GM12865 (cell line): ENCODE results near the gene POLR3GL.
"Not testable (repeated sequence)": the region's sequence is repeated elsewhere in the genome, so short reads cannot be mapped to it uniquely, and the experiment has no call there.

Experiments
- DNase-seq: peaks from one replicate; pipeline ENCODE4 v3.0.0; 2010; ENCODE audit warnings: low read depth
- H3K4me3 ChIP-seq: 2 replicates; pipeline ENCODE4 v1.5.1; 2011; ENCODE audit warnings: mild to moderate bottlenecking, low read depth, low read length, control low read depth
- TF ChIP-seq, protein P1 (sequence below): IDR thresholded peaks from 2 replicates; pipeline ENCODE4 v1.5.1; 2011; ENCODE audit warnings: low read length, control low read depth, low read depth, inconsistent platforms; ENCODE audit not compliant: insufficient read depth; ENCODE audit errors: missing control alignments

The POLR3GL gene

GRCh38 chr1:146020058-146021049 lies 55.9 kb downstream of the POLR3GL start:
- TF ChIP-seq, protein P1, sequence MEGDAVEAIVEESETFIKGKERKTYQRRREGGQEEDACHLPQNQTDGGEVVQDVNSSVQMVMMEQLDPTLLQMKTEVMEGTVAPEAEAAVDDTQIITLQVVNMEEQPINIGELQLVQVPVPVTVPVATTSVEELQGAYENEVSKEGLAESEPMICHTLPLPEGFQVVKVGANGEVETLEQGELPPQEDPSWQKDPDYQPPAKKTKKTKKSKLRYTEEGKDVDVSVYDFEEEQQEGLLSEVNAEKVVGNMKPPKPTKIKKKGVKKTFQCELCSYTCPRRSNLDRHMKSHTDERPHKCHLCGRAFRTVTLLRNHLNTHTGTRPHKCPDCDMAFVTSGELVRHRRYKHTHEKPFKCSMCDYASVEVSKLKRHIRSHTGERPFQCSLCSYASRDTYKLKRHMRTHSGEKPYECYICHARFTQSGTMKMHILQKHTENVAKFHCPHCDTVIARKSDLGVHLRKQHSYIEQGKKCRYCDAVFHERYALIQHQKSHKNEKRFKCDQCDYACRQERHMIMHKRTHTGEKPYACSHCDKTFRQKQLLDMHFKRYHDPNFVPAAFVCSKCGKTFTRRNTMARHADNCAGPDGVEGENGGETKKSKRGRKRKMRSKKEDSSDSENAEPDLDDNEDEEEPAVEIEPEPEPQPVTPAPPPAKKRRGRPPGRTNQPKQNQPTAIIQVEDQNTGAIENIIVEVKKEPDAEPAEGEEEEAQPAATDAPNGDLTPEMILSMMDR: no peak
- DNase-seq: no peak
- no peak overlapping the region for H3K4me3 ChIP-seq

GRCh38 chr1:146021050-146021445 lies 56.6 kb downstream of the POLR3GL start:
- no peak overlapping the region for H3K4me3 ChIP-seq
- TF ChIP-seq, protein P1: no peak
- DNase-seq: no peak

DNA sequence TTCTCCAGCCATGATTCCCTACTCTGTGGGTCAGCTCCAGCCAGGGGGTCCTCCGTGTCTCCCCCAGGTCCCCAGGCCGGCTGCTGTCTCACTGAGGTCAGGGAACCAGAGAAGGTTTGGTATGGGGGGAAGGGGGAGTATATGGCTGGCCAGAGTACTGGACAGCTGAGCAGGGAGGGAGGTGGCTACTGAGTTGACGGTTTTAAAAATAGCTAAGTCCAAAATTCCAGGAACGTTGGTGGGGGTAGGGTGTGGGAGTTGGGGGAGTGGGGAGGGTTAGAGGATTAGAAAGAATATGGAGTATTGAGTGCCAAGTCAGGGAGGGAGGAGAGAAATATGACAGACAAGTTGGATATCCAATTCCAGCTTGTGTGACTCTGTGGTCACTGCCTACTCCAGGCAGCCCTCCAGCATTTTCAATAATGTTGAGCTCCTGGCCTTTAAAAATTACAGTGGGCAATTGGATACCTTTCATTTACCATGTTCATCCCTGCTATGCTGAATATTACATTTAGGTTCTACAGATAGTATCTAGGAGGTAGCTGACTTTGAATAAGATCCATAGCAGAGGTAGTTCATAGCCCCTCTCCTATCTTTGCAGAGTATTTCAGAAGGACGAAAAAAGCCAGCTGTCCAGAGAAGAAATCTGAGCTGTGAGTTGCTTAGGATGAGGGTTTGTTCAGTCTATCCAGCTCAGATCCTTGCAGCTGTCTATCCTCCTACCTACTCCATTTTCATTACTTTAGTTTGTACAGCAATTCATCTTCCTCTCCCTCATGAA lies 57.3 kb downstream of the POLR3GL start, which contains the start of gene HJV:
Gene HJV (minus strand): TSS at position 114 of the 781 bp plus-strand sequence. CDS start 1,504 bp downstream, outside the sequence.
- H3K4me3 ChIP-seq: no peak within 1 kb of the TSS
- TF ChIP-seq, protein P1: no peak
- no peak for DNase-seq

GRCh38 chr1:146022403-146023127 lies 58.1 kb downstream of the POLR3GL start:
- TF ChIP-seq, protein P1: no peak
- H3K4me3 ChIP-seq: no peak overlapping the region
- DNase-seq: no peak

DNA sequence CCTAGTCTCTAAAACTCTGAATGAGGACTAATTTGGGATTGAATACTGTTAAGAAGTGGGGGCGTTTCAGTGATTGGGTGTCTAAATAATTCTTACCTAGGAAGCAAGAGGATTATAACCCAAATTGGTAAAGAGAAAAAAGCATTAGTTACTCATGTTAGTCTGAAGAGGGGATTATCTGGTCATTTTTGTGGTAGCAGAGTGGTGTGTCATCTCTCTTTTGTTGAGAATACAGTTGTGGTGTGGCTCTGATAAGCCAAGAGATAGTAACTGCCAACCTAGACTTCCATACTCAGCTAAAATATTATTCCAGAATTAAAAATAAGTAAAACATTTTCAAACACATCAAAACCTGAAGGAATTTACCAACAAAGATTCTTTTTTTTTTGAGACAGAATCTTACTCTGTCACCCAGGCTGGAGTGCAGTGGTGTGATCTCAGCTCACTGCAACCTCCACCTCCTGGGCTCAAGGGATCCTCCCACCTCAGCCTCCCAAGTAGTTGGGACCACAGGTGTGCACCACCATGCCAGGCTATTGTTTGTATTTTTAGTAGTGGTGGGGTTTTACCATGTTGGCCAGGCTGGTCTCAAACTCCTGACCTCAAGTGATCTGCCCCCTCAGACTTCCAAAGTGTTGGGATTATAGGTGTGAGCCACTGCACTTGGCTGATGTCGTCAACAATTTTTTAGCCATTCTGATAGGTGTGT lies 61.5 kb downstream of the POLR3GL start:
- DNase-seq, H3K4me3 ChIP-seq: not testable (repeated sequence)

- not testable (repeated sequence) for DNase-seq, H3K4me3 ChIP-seq
Measured at GRCh38 chr1:146026650-146027049, 62.2 kb downstream of the POLR3GL start.
